Stomach (tissue), 4 donors: ENCODE data around the gene RELN.

Experiments used
- CTCF ChIP-seq, 7 experiments: fragments of 450-650 bp in 4 of 7; fragments of 200-600 bp in 3 of 7; sonication (generic) in 3 of 7; IDR thresholded peaks; one replicate each; pipeline ENCODE4 v1.5.1; 2016 to 2019; ENCODE audit warnings: antibody characterized with exemption in 7 of 7, control low read depth in 2 of 7, mild to moderate bottlenecking in 1 of 7
- EP300 ChIP-seq: sonication (generic); formaldehyde crosslinking; IDR thresholded peaks from one replicate; pipeline ENCODE4 v1.6.1; 2017; ENCODE audit warnings: antibody characterized with exemption
- POLR2A ChIP-seq, 4 donors: fragments of 450-650 bp; IDR thresholded peaks; one replicate each; pipeline ENCODE4 v1.6.1; 2016; ENCODE audit warnings: antibody characterized with exemption in 4 of 4, control low read depth in 2 of 4, mild to moderate bottlenecking in 1 of 4, moderate library complexity in 1 of 4
- POLR2AphosphoS5 ChIP-seq, 3 donors: sonication (generic); formaldehyde crosslinking; IDR thresholded peaks; one replicate each; pipeline ENCODE4 v1.6.1; 2016; ENCODE audit warnings: antibody characterized with exemption in 3 of 3

DNA sequence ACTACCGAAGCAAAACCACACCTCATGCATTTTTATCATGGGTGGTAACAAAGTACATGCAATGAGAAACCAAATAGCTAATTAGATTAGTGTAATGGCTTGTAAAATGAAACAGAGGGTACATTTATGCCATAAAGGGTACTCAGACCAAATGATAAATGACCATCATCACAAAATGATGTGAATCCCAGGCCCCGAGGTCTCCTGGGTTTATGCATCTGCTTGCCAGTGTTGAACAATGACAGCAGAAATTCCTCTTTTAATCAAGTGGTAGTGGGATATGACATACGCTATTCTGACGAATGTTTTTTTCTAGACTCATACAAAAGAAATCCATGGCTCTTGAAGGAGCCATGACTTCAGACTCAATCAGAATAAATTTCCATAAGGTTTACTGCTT, 293.9 kb downstream of the RELN start:
- TF ChIP-seq CTCF (IDR thresholded peaks at IDR 0.05) (no peak), EP300 (no peak), POLR2A (IDR thresholded peaks at IDR 0.05) (no peak), POLR2AphosphoS5 (IDR thresholded peaks at IDR 0.05) (no peak)
